ENCODE measurements around the gene PPAN.

The PPAN gene

GRCh38 chr19:10070730-10071446 is 35.3 kb upstream of the PPAN start:
- H3K36me3 ChIP-seq (ENCODE audit: insufficient read depth), result no peaks in the 10 kb centered on the region
- peaks cover 69% of the 10 kb centered on the region for H3K27me3 ChIP-seq (ENCODE audit: insufficient read depth, low read depth)
- no peaks in the 10 kb centered on the region for H3K79me2 ChIP-seq (ENCODE audit: insufficient read depth, low read depth)
- H3K4me3 ChIP-seq (IDR thresholded peaks at IDR 0.05; ENCODE audit: insufficient read depth, low read depth, low read length), result no peak overlapping the region
- no peaks in the 10 kb centered on the region for H3K4me1 ChIP-seq (ENCODE audit: low read depth, poor library complexity, severe bottlenecking)
- H3K9ac ChIP-seq, result no peak overlapping the region
- H3K27ac ChIP-seq, result no peak overlapping the region
- no peak overlapping the region for H3K4me2 ChIP-seq
- TF ChIP-seq CTCF (conservative IDR thresholded peaks at IDR 0.05; ENCODE audit: low read depth, low read length), result no peak
- no peaks in the 10 kb centered on the region for H4K20me1 ChIP-seq (ENCODE audit: insufficient read depth)
- H2AFZ ChIP-seq (ENCODE audit: low read depth), result no peak overlapping the region

- no peak overlapping the region for H3K4me2 ChIP-seq
- no peaks in the 10 kb centered on the region for H4K20me1 ChIP-seq (ENCODE audit: insufficient read depth)
- no peak overlapping the region for H3K27ac ChIP-seq
- TF ChIP-seq CTCF (conservative IDR thresholded peaks at IDR 0.05; ENCODE audit: low read depth, low read length), result peak; percentile 60
- no peaks in the 10 kb centered on the region for H3K36me3 ChIP-seq (ENCODE audit: insufficient read depth)
- H2AFZ ChIP-seq (ENCODE audit: low read depth), result no peak overlapping the region
- no peaks in the 10 kb centered on the region for H3K4me1 ChIP-seq (ENCODE audit: low read depth, poor library complexity, severe bottlenecking)
- H3K4me3 ChIP-seq (IDR thresholded peaks at IDR 0.05; ENCODE audit: insufficient read depth, low read depth, low read length), result no peak overlapping the region
- H3K79me2 ChIP-seq (ENCODE audit: insufficient read depth, low read depth), result no peaks in the 10 kb centered on the region
- H3K27me3 ChIP-seq (ENCODE audit: insufficient read depth, low read depth), result peaks cover 71% of the 10 kb centered on the region
- no peak overlapping the region for H3K9ac ChIP-seq
Measured at GRCh38 chr19:10074153-10074552, 32.0 kb upstream of the PPAN start.

GRCh38 chr19:10076535-10076934 is 29.6 kb upstream of the PPAN start:
- no peak overlapping the region for H2AFZ ChIP-seq (ENCODE audit: low read depth)
- H3K27ac ChIP-seq, result no peak overlapping the region
- H4K20me1 ChIP-seq (ENCODE audit: insufficient read depth), result no peaks in the 10 kb centered on the region
- H3K4me1 ChIP-seq (ENCODE audit: low read depth, poor library complexity, severe bottlenecking), result no peaks in the 10 kb centered on the region
- H3K27me3 ChIP-seq (ENCODE audit: insufficient read depth, low read depth), result peaks cover 76% of the 10 kb centered on the region
- H3K4me2 ChIP-seq, result no peak overlapping the region
- no peak for TF ChIP-seq CTCF (conservative IDR thresholded peaks at IDR 0.05; ENCODE audit: low read depth, low read length)
- no peaks in the 10 kb centered on the region for H3K79me2 ChIP-seq (ENCODE audit: insufficient read depth, low read depth)
- H3K4me3 ChIP-seq (IDR thresholded peaks at IDR 0.05; ENCODE audit: insufficient read depth, low read depth, low read length), result no peak overlapping the region
- H3K9ac ChIP-seq, result no peak overlapping the region
- no peaks in the 10 kb centered on the region for H3K36me3 ChIP-seq (ENCODE audit: insufficient read depth)

- no peak for TF ChIP-seq CTCF (conservative IDR thresholded peaks at IDR 0.05; ENCODE audit: low read depth, low read length)
- Histone ChIP-seq H3K4me2 (no peak overlapping the region), H3K27me3 (ENCODE audit: insufficient read depth, low read depth) (peaks cover 75% of the 10 kb centered on the region), H3K4me3 (IDR thresholded peaks at IDR 0.05; ENCODE audit: insufficient read depth, low read depth, low read length) (no peak overlapping the region), H3K36me3 (ENCODE audit: insufficient read depth) (no peaks in the 10 kb centered on the region), H3K79me2 (ENCODE audit: insufficient read depth, low read depth) (no peaks in the 10 kb centered on the region), H4K20me1 (ENCODE audit: insufficient read depth) (no peaks in the 10 kb centered on the region), H3K9ac (no peak overlapping the region), H3K4me1 (ENCODE audit: low read depth, poor library complexity, severe bottlenecking) (no peaks in the 10 kb centered on the region), H3K27ac (no peak overlapping the region), H2AFZ (ENCODE audit: low read depth) (no peak overlapping the region)
Measured at GRCh38 chr19:10078329-10078728, 27.8 kb upstream of the PPAN start.
